IPS DF 6.9 (cell line): ENCODE measurements around the gene ERICH4.
A peak's percentile ranks its signal among the peaks of the same experiment; 100 is the strongest.

Experiments
- DNase-seq: peaks from one replicate; pipeline ENCODE4 v3.0.0-alpha.2; 2013; ENCODE audit warnings: low read depth, low spot score
- H3K27ac ChIP-seq: one replicate; pipeline ENCODE4 v1.5.1; 2013; ENCODE audit warnings: low read length, control low read depth
- H3K27me3 ChIP-seq: 2 replicates; pipeline ENCODE4 v1.6.1; 2013; ENCODE audit warnings: mild to moderate bottlenecking, low read length; ENCODE audit not compliant: control insufficient read depth, insufficient read depth
- H3K36me3 ChIP-seq: 2 replicates; pipeline ENCODE4 v1.6.1; 2013; ENCODE audit warnings: low read length; ENCODE audit not compliant: control insufficient read depth, insufficient read depth
- H3K4me1 ChIP-seq: 2 replicates; pipeline ENCODE4 v1.6.1; 2013; ENCODE audit warnings: low read length; ENCODE audit not compliant: control insufficient read depth, insufficient read depth
- H3K4me3 ChIP-seq: 2 replicates; pipeline ENCODE4 v1.5.1; 2013; ENCODE audit warnings: mild to moderate bottlenecking, low read length
- H3K9me3 ChIP-seq: 2 replicates; pipeline ENCODE4 v1.6.1; 2013; ENCODE audit warnings: low read length, inconsistent platforms; ENCODE audit not compliant: control insufficient read depth, insufficient read depth
- WGBS: extraction: QIAGEN DNeasy Blood & Tissue Kit; methylation state at CpG from one replicate; pipeline ENCODE4 v1.1.7; 2013; ENCODE audit warnings: mixed read lengths, missing lambda C conversion rate; ENCODE audit not compliant: insufficient read length, insufficient coverage; 5-methylcytosine and 5-hydroxymethylcytosine counted together

The ERICH4 gene

GRCh38 chr19:41442473-41443355 lies at the start of gene ERICH4:
Gene ERICH4, plus strand, starts transcription at chr19:41443156. Its CDS starts 14 bp downstream, at chr19:41443170.
- Histone ChIP-seq H3K4me3 (no peak within 1 kb of the TSS), H3K4me1 (no peaks in the 10 kb centered on the region), H3K27ac (no peak within 1 kb of the TSS), H3K9me3 (no peaks in the 10 kb centered on the region), H3K36me3 (0 out of 2 replicates have a peak, but pooled peaks cover 2% of the 10 kb centered on the region), H3K27me3 (no peaks in the 10 kb centered on the region; the same call in 1 of the 2 replicates)
- no peak for DNase-seq
- no CpG with 5 or more reads among the region's 7 CpGs for WGBS

- Histone ChIP-seq H3K27ac (no peak overlapping the region), H3K4me1 (peaks cover 3% of the 10 kb centered on the region; the same call in 1 of the 2 replicates), H3K36me3 (peaks cover 9% of the 10 kb centered on the region; the same call in 1 of the 2 replicates), H3K9me3 (no peaks in the 10 kb centered on the region), H3K4me3 (no peak overlapping the region), H3K27me3 (no peaks in the 10 kb centered on the region)
- no CpG with 5 or more reads among the region's 6 CpGs for WGBS
- no peak for DNase-seq
These were observed 47.6 kb upstream of the ERICH4 start for GRCh38 chr19:41395355-41395754.

GRCh38 chr19:41397086-41398049 lies 45.6 kb upstream of the ERICH4 start, which contains the start of the genes BCKDHA and EXOSC5:
Gene BCKDHA, plus strand, starts transcription at chr19:41397818. Its CDS starts 10 bp downstream, at chr19:41397828.
Gene EXOSC5, minus strand, starts transcription at chr19:41397359. Its CDS starts 31 bp downstream, at chr19:41397328.
- Histone ChIP-seq H3K36me3 (no peaks in the 10 kb centered on the region), H3K4me1 (peaks cover 3% of the 10 kb centered on the region; the same call in 1 of the 2 replicates), H3K4me3 (peak within 1 kb of the TSS; percentile 94), H3K27me3 (no peaks in the 10 kb centered on the region), H3K27ac (no peak within 1 kb of the TSS), H3K9me3 (no peaks in the 10 kb centered on the region)
- WGBS: no CpG with 5 or more reads among the region's 50 CpGs
- DNase-seq: peak; percentile 100

GRCh38 chr19:41398050-41398418 lies 44.9 kb upstream of the ERICH4 start:
- WGBS: no CpG with 5 or more reads among the region's 5 CpGs
- H3K27me3 ChIP-seq: no peaks in the 10 kb centered on the region
- H3K27ac ChIP-seq: no peak overlapping the region

GRCh38 chr19:41398598-41398997 lies 44.4 kb upstream of the ERICH4 start:
- DNase-seq: no peak

More at GRCh38 chr19:41398050-41398418, 44.9 kb upstream of the ERICH4 start:
- H3K9me3 ChIP-seq: no peaks in the 10 kb centered on the region
- no peaks in the 10 kb centered on the region; the same call in 1 of the 2 replicates for H3K36me3 ChIP-seq
- no peak for DNase-seq
- H3K4me1 ChIP-seq: peaks cover 3% of the 10 kb centered on the region; the same call in 1 of the 2 replicates
- peak overlapping the region; percentile 94 for H3K4me3 ChIP-seq

GRCh38 chr19:41399091-41399490 lies 43.9 kb upstream of the ERICH4 start:
- no peaks in the 10 kb centered on the region for H3K27me3 ChIP-seq
- H3K9me3 ChIP-seq: no peaks in the 10 kb centered on the region
- H3K36me3 ChIP-seq: no peaks in the 10 kb centered on the region; the same call in 1 of the 2 replicates
- H3K27ac ChIP-seq: no peak overlapping the region
- DNase-seq: no peak
- H3K4me1 ChIP-seq: peaks cover 3% of the 10 kb centered on the region; the same call in 1 of the 2 replicates
- WGBS: no CpG with 5 or more reads among the region's 3 CpGs
- H3K4me3 ChIP-seq: no peak overlapping the region

More at GRCh38 chr19:41398598-41398997, 44.4 kb upstream of the ERICH4 start:
- Histone ChIP-seq H3K27me3 (no peaks in the 10 kb centered on the region), H3K4me3 (peak overlapping the region; percentile 94; the same call in 1 of the 2 replicates), H3K9me3 (no peaks in the 10 kb centered on the region), H3K27ac (no peak overlapping the region), H3K36me3 (no peaks in the 10 kb centered on the region; the same call in 1 of the 2 replicates), H3K4me1 (peaks cover 3% of the 10 kb centered on the region; the same call in 1 of the 2 replicates)
- WGBS: no CpG with 5 or more reads among the region's 3 CpGs

- H3K9me3 ChIP-seq: no peaks in the 10 kb centered on the region
- no peaks in the 10 kb centered on the region; the same call in 1 of the 2 replicates for H3K36me3 ChIP-seq
- no peak overlapping the region for H3K27ac ChIP-seq
- no peak overlapping the region for H3K4me3 ChIP-seq
- H3K4me1 ChIP-seq: peaks cover 3% of the 10 kb centered on the region; the same call in 1 of the 2 replicates
- no CpG with 5 or more reads among the region's 2 CpGs for WGBS
- no peak for DNase-seq
- no peaks in the 10 kb centered on the region for H3K27me3 ChIP-seq
These were observed 43.4 kb upstream of the ERICH4 start for GRCh38 chr19:41399525-41399924.

- DNase-seq: no peak
- H3K9me3 ChIP-seq: no peaks in the 10 kb centered on the region
- H3K27ac ChIP-seq: no peak overlapping the region
- no CpG with 5 or more reads among the region's 4 CpGs for WGBS
- H3K4me1 ChIP-seq: peaks cover 3% of the 10 kb centered on the region; the same call in 1 of the 2 replicates
- H3K4me3 ChIP-seq: no peak overlapping the region
- H3K36me3 ChIP-seq: no peaks in the 10 kb centered on the region; the same call in 1 of the 2 replicates
- no peaks in the 10 kb centered on the region for H3K27me3 ChIP-seq
These were observed 41.5 kb upstream of the ERICH4 start for GRCh38 chr19:41401483-41401882.

GRCh38 chr19:41402010-41402409 lies 40.9 kb upstream of the ERICH4 start:
- no peak for DNase-seq
- Histone ChIP-seq H3K4me1 (peaks cover 3% of the 10 kb centered on the region; the same call in 1 of the 2 replicates), H3K27ac (no peak overlapping the region), H3K4me3 (no peak overlapping the region), H3K36me3 (no peaks in the 10 kb centered on the region; the same call in 1 of the 2 replicates), H3K27me3 (no peaks in the 10 kb centered on the region), H3K9me3 (no peaks in the 10 kb centered on the region)
- no CpG with 5 or more reads among the region's 3 CpGs for WGBS
